ENCODE results near the gene TREX2.

GRCh38 chrX:153435845-153436244, 10.0 kb downstream of the TREX2 start:
- TF ChIP-seq POLR2A (IDR thresholded peaks at IDR 0.05): no peak
- no peak for TF ChIP-seq CTCF (IDR thresholded peaks at IDR 0.05)

Measured in heart left ventricle (tissue), 13 donors.